ENCODE measurements around the gene PHF2.

Gene PHF2

GRCh38 chr9:93568169-93568568 is 8.2 kb upstream of the PHF2 start:
- DNase-seq (ENCODE audit: low read depth) = no peak

- DNase-seq (ENCODE audit: low read depth) = no peak
These were observed 6.7 kb upstream of the PHF2 start for GRCh38 chr9:93569621-93570174.

DNA sequence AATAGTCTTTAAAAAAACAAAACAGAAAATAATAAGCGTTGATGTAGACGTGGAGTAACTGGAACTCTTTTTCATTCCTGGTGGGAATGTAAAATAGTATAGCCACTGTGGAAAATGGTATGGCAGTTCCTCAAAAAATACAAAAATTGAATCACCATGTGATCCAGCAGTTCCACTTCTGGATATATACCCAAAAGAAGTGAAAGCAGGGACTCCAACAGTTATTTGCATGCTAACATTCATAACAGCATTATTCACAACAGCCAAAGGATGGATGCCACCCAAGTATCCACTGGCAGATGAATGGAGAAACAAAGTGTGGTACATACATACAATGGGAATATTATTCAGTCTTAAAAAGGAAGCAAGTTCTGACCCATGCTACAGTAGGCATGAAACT is 4.2 kb upstream of the PHF2 start:
- DNase-seq (ENCODE audit: low read depth) = no peak

DNA sequence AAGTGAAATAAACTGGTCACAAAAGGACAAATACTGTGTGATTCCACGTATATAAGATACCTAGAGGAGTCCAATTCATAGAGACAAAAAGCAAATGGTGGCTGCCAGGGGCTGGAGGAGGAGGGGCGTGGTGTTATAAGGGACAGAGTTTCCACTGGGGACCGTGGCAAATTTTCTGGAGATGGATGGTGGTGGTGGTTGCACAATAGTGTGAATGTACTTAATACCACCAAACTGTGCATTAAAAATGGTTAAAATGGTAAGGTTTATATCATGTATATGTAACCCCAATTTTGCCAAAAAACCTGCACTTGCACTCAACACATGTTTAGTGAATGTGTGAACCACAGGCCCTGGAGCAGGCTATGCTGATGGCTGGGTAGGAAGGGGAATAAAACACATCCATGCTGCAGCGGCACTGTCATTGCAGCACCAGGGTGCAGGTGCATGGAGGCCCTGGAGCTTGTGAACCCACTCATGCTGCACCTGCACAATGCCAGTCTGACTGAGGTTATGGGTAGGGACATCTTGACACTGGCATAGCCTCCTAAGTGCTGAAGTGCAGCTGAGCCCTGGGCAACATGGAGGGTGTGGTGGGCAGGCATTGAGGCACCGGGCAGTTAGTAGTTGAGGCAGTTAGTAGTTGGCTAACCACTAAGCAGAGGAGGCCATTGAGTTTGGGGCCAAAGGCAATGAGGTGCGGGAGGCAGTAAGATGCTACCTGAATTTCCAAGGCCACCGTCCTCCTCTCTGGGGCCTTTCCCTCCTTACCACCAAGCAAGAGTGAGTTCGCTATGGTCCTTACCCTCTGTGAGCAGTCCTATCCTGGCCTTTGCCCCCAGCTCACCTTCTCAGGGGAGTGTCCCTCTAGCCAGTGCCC is 3.5 kb upstream of the PHF2 start:
- no peak for DNase-seq (ENCODE audit: low read depth)

GRCh38 chr9:93573516-93573828 is 2.9 kb upstream of the PHF2 start:
- DNase-seq (ENCODE audit: low read depth) = no peak

GRCh38 chr9:93574091-93574899 is 2.1 kb upstream of the PHF2 start:
- no peak for DNase-seq (ENCODE audit: low read depth)

GRCh38 chr9:93574900-93575795 is 1.2 kb upstream of the PHF2 start:
- DNase-seq (ENCODE audit: low read depth) = no peak

GRCh38 chr9:93575796-93576257 is 557 bp upstream of the PHF2 start:
- DNase-seq (ENCODE audit: low read depth) = peak; percentile 36

DNA sequence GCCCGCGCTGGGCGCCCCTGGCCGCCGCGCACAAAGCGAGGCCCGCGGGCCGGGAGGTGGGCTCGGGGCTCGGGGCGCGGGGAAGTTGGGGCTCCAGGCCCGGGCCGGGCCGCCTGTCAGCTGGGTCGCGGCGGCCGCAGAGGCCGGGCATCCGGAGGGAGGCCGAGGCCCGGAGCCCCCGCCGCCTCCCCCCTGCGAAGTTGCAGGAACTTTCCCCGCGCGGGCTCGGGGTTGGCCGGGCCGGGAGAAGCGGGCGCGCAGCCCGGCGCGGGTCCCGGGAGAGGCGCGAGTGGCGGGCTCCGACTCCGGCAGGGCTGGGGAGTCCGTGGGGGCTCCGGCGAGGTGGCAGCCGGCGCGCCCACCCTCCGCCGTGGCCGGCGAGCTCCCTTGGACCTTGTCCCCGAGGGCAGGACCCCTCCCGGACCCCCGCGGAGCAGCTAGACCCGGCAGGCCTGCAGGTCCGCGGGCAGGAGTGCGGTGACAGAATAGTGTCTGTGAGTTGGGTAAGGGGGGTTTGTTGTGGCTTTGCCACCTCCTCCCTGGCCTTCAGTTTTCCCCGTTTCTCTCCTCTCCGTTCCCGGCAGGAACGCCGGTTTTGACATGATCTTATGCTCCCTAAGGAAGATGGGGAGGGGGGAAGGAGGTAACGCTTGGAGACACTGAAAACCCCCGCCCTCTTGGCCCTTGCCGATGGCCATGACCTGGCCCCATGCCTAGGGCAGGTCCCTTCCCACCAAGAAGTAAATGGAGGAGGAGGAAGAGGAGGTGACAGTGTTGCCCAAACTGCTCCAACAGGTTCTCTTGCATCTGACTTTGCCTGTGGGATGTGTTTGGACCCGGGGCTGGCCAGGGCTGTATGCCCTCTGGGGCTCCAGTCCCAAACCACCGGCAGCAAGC is 942 bp downstream of the PHF2 start:
- no peak for DNase-seq (ENCODE audit: low read depth)

DNA sequence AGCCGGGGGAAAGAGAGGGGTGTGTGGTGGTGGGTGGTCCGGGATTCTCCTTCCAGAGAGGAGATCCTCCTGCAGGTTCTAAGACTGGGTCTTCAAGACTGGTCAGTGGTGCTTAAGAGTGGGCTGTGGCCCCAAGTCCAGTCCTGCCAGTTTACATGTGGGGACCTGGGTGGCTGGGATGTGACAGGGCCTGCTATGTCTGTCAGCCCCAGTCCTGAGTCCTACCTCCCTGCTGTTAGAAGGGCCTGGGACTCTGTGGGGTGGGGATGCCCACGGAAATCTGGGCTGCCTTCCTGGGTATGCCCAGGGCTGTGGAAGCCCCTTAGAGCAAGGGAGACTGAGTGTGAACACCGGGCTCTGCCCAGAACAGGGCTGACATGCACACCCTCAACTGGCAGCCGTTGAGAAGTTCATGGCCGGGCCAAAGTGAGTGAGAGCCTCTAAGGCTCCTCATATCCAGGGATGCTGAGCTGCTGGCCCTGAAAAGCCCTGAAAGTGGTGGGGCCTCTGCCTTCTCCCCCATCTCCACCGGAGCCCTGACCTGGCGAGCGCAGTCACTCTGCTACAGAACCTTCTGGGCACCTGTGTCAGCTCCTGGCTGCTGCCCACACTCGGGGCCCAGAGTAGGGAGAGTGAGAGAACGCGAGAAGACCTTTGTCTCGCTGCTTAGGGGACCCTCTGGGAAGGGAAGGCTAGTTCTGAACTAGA is 1.7 kb downstream of the PHF2 start:
- DNase-seq (ENCODE audit: low read depth) = no peak

DNA sequence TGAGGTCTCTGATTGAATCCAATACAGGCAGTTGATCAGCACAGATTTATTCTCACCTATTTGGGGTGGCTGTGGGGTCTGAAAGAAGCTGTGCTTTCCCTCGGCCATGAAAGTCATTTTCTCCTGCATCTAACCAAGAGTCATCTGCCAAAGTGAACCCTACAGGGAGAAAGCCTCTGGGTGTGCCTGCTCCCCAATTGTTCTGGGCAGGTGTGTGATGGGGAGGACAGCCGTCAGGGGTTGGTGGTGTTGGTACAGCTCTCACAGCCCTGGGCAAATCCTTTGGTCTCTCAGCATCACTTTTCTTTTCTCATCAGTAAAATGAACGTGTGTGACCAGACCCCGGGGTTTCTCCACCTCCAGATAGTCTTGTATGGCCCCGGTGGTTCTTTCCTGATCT is 2.5 kb downstream of the PHF2 start:
- no peak for DNase-seq (ENCODE audit: low read depth)

DNA sequence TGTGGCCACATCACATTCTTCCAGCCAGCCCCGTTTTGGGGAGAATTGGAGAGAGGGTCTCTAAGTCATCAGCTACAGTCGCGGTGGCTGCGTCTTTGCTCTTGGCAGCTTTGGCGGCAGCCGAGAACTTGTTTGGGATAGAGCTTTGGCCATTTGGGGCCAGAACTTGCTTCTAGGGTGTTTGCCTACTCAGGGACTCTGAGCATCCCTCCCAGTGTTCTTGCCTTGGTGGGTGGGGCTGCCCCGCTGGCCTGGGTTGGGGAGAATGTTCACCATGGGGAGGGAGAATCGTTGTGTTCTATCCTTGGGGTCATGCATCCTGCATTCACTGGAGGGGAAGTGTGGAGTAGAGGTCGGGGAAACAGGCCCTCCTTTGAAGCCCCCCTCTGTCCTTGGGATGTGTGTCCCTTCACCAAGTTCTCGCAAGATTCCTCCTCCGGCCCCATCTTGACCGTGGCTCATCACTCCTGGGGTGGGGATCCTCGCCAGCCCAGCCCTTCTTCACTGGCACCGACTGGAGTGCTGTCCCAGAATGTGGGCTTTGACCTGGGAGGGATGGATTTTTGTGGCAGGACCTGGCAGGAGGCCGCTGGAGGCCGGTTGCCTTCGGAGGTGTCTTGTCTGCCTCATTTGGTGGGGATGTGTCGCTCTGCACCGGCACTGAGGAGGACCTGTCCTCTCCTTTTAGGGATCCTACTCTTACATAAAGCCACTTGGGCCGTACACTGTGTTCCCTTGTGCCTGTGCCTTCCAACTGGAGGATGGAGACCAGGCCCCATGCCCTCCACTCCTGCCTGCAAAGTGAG is 3.5 kb downstream of the PHF2 start:
- DNase-seq (ENCODE audit: low read depth) = no peak

DNA sequence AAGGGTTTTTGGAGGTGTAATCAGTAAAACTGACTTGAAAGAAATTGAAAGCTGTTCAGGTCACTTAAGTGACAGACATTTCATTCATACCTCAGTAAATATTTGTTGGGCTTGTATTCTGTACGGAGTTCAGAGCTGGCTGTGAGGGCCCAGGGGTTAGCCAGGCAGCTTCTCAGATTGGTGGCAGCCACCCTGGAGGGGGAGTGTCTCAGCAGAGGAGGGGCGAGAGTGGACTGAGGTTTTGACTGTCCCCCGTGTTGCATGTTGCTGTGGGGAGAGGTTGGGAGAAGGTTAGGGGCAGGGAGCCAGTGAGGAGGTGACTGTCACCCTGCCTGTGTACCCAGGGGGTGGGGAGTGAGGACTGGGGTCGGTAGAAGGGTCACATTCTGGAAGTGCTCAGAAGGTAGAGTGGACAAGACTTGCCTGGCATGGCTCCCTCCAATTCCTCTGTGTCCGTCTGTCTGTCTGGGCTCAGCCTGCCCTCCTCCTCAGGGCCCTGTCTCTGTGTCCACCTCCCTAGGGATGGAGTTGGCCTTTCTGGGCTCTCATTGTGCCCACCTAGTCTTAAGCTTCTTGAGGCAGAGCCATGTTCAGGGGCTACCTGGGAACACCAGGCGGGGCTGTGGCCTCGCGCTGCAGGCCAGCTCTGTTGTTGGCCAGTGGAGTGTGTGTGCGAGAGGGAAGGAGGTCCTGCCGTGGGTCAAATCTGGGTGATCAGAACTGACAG is 4.4 kb downstream of the PHF2 start:
- no peak for DNase-seq (ENCODE audit: low read depth)

DNA sequence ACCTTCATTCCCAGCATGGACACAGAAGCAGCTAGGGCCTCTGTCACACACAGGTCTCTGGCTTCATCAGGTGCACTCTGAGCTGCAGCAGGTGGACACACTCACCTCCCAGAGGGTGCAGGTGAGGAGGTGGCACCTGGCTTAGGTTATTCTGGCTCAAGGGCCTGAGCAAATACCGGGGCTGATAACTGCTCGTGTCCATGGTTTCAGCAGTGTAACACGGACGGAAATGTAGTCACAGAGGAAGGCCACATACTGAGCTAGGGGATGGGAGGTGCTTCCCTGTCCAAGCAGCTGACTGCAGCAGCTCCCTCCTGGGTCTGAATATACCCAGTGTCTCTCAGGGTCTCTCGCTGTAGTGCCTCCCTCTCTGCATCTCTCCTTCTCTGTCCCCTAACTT is 5.7 kb downstream of the PHF2 start:
- no peak for DNase-seq (ENCODE audit: low read depth)

GRCh38 chr9:93582550-93582949 is 6.2 kb downstream of the PHF2 start:
- DNase-seq (ENCODE audit: low read depth) = no peak

- DNase-seq (ENCODE audit: low read depth) = no peak
These were observed 8.9 kb downstream of the PHF2 start for GRCh38 chr9:93585259-93585658.

GRCh38 chr9:93585695-93586094 is 9.3 kb downstream of the PHF2 start:
- no peak for DNase-seq (ENCODE audit: low read depth)

DNA sequence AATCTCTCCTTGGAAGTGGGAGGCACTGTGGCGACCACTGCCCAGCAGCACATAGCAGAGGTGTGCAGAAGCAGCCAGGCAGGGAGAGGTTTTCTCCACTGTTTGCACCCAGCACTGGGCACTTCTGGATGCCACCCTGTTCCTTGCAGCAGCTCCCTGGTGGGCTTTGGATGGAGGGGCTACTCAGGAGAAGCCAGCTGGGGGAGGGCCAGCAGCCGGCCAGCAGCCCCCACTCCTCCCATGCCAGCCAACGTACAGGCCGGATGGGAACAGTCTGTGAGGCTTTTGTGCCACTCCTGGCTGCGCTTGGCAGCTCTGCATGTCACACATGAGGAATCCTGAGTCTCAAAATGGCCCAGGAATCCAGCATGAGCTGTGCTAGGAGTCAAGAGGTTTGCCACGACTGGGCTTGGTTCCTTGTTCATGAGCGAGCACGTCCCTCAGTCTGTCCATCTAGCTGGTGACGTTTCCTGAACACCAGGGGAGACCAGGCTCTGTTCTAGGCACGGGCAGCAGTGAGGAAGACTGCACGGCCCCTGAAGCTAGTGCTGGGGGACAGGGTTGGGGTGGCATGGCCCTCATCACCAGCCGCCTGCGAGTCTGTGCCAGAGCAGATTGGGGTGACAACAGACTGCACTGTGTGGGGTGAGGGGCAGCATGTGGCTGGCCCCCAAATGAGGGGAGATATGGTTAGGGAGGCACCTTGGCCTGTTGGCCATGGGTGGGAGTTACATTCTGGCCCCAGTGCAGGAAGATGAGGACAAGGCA is 10.1 kb downstream of the PHF2 start:
- no peak for DNase-seq (ENCODE audit: low read depth)
